Measurements from ENCODE around the gene NXPH2.
"Not testable (repeated sequence)": the region's sequence is repeated elsewhere in the genome, so short reads cannot be mapped to it uniquely, and the experiment has no call there.

NXPH2 gene

DNA sequence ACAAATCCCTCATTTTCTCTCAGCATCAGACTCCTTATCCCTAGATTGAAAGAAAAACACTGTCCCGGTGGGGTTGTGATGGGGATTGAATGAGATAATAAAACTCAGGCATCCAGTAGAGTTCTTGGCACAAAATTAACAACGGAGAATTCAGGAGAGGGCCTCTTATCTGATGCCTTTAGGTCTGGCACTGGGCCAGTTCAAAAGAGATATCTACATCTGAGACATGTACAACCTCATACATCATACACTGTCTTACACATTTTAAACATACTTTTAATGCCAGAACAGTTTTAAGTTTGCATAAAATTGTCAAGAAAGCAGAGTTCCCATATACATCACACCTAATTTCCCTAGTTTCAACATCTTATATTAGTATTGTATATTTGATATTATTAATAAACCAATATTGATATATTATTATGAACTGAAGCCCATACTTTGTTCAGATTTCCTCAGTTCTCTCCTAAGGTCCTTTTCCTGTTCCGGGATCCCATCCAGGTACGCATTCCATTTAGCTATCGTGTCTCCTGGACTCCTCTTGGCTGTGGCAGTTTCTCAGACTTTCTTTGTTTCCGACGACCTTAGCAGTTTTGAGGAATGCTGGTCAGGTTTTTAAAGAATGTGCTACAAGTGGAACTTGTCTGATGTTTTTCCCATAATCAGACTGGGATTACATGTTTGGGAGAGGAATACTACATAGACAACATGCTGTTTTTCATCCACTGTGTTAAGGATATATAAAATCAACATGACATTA lies 27.8 kb downstream of the NXPH2 start:
- no peak for DNase-seq

DNA sequence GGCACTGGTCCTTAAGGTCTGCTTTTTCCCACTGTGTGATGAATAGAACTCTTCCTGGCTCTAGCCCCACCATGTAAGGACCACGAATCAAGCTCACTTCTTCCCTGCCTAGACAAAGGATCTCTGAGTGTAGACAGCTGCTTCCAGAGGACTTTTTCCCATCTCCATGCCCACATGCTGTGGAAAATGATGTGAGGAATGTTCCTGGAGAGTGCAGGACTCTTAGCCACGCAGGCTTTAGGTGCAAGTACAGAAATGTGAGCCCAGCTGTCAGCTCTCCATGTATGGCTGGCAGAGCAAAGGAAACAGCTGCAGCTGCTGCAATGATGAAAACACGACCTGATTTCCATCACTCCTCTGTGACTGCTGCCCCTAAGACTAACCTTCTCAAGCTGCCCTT lies 35.5 kb downstream of the NXPH2 start:
- DNase-seq: no peak

DNA sequence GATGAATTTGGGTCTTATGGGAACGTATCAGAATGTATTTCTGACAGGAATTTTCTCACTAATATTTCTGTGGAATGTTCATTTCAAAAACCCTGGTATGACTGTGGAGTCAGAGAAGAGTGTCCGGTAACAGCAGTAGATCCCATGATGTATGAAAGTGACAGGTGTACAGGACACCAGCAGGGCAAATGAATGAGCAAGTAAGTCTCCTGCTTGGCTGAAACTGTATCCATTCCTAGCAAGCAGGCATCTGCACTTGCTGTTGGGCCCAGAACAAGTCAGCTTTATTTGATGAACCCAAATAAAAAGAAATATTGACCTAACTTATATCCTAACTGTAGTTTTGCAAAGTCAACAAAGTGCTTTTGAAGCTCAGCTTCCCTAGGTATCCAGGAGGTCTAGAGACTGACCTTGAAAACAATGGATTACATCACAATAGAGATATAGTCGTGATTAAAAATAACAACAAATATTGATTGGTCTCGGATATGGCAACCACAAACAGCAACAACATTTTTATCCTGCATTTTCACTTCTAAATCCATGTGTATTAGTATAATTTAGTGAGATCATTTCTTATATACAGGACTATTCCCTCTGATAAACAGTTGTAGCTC lies 37.6 kb downstream of the NXPH2 start:
- no peak for DNase-seq

DNA sequence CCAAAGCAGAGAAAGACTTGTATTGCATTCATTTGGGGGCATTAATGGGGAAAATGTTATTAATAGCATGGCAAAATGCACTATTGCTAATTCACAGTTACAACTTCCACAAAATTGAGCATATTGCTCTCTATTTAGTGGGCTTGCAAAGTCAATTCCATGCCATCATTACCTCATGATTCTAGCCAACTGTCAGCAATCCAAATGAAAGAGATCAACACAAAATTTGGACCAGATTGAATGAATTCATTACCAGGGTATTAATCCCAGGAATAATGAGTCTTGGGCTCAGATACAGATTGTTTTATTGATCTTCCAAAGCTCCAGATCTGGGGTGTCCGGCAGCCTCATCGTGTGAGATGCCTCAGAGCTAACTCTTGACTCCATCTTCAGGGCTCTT lies 38.3 kb downstream of the NXPH2 start:
- DNase-seq: no peak

DNA sequence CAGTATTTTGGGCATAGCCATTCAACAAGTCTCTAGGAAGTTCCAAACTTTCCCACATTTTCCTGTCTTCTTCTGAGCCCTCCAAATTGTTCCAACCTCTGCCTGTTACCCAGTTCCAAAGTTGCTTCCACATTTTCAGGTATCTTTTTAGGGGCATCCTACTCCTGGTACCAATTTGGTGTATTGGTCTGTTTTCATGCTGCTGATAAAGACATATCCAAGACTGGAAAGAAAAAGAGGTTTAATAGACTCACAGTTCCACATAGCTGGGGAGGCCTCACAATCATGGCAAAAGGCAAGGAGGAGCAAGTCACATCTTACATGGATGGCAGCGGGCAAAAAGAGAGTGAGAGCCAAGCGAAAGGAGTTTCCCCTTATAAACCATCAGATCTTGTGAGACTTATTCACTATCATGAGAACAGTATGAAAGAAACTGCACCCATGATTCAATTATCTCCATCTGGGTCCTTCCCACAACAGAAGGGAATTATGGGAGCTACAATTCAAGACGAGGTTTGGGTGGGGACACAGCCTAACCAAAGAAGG lies 43.1 kb downstream of the NXPH2 start:
- DNase-seq: not testable (repeated sequence)

DNA sequence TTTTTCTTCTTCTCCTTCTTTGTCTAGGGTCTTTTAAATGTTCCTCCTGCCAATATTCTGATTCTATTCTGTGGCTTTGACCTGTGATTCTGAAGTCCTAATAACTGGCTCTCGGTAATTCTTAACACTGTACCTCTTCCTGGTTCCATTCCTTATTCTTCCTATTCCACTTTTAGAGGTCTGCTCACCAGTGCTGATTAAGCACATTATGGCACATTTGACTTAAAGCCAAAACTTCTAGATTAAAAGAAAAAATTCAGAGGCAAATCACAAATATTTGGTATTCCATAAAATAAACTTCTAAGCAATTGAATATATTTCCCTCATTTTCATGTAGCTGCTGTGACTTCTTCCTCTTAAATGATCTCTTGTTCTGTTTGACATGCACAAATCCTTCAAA lies 47.5 kb downstream of the NXPH2 start:
- DNase-seq: no peak

DNA sequence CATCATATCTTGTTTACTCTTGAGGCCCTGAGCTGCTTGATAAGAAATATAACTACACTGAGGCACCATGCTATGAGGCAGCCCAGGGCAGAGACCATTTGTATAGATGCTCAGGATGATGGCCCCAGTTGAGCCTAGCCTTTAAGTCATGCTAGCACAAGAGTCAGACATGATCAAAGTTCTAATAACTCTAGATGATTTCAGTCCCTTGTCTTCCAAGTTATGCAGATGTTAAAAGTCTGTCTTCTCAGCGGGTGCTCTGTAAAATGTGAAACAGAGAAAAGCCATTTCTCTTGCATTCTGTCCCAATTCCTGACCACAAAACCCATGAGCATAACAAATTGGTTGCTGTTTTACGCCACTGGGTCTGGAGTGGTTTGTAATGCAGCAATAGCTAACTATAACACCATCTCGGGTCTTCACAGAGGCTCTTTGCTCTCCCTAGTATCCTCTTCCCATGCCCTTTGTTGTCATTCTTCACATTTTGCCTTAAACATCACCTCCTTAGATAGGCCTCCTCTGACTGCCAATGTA lies 49.6 kb downstream of the NXPH2 start:
- no peak for DNase-seq

DNA sequence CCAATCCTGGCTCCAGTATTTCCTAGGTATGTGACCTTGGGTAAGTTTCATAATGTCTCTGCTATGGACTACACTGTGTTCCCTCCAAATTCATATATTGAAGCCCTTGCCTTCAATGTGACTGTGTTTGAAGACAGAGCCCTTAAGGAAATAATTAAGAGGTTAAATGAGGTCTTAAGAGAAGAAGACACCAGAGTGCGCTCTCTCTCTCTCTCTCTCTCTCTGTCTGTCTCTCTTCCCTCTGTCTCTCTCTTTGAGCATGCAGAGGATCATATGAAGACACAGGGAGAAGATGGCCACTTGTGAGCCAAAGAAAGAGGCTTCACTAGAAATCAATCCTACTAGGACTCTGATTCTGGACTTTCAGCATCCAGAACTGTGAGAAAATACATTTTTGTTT lies 52.2 kb downstream of the NXPH2 start:
- DNase-seq: no peak

DNA sequence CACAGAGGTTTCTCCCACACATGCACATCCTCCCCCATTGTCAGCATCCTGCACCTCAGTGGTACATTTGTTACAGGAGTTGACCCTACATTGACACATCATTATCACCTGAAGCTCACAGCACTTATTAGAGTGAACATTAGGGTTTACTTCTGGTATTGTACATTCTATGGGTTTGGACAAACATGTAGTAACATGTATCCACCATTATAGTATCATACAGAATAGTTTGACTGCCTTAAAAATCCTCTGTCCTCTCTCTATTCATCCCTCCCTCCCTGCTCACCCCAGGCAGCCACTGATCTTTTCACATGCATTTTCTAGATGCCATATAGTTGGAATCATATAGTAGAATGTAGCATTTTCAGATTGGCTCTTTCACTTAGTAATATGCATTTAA lies 53.5 kb downstream of the NXPH2 start:
- DNase-seq: no peak

DNA sequence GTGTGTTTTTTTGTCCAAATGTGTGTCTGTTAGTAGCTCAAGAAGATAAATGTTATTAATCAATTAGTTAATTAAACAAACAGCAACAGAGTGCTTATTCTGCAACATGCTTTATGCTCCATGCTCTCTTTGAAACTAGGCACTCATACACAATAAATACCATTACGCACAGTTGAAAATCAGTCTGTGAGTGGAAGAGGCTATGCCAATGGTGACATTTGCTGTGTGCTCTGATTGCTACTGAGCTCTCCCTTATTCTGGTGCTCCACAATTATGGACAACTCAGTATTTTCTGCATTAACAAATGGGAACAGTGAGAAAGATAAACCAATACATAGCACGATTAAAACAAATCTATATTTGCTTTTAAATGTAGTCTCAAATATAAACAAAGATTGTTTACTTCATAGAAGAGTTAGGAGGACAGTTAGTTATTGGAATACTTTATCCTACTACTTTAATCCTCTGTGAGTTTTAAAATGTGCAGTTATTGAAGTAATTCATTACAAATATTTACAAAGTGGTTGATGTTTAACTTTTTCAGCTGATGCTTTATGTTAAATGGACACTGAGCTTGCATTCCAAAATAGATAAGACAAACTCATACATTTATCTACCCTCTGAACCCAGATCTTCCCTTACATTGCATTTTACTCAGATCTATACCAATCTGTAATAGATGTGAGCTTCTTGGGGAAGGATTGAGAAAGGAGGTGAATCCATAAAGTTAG lies 55.3 kb downstream of the NXPH2 start:
- DNase-seq: no peak

DNA sequence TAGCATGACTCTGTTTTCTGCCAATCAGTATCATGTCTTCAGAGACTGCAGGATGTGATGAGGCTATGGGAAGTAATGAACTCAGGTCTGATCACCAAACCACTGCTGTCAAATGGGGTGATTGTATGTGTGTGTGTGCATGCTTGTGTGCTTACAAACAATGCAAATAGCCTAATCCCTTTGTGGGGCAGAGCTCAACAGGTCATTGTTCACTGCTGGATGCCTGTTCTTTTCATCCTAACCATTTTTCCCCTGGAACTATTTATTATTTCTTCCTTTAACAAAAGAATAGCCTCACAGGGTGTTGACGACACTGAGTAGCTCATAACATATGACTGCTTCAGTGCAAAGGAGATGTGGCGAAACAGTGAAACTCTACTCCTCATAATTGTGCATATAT lies 55.9 kb downstream of the NXPH2 start:
- DNase-seq: no peak

DNA sequence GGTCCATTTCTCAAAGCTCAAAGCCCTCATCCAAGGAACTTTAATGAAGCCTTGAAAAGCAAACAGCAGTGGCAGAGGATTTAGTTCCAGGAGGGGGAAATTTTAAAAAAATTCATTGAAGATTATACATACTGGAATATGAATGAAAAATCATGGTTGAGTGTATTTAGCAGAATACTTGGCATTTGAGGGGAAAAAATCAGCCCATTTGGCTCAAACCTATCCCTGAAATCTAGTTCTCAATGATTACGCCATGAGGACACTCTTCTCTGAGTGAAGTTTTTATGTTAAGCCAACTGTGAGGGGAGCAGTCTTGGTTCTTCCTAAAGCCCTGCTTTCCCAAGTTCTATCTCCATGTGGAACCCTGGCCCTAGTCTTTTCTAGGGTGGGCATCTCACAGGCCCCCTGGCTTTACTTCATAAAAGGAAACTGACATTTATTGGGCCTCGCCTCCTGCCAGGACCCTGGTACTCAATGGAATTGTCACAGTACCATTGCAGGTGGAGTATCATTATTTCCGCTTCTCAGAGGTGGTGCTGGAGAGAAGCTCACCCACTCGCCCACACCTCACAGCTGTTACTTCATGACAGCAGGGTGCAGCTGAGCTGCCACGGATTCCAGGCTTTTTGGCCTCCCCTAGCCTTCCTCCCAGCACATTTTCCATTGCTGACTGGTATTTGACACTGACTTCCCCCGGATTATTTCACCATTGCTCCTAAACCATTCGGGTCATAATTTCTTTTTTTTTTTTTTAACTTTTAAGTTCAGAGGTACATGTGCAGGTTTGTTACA lies 56.8 kb downstream of the NXPH2 start:
- DNase-seq: no peak

DNA sequence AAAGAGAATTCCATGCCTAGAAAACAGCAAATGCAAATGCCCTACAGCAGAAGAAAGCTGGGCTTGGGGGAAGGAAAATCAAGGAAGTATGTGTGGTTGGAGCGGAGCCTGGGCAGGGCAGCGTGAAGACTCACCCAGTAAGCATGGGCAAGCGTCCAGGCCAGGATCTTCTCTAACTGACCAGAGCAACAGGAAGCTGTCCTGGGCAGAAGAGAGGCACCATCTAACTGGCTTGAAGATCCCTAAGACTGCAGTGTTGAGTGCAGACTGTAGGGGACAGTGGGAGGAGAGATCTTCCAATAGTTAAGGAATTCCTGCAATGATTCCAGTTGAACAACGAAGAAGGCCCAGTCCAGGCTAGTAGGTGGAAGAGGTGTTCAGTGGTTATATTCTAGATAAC lies 57.9 kb downstream of the NXPH2 start:
- DNase-seq: peak; percentile 25

DNA sequence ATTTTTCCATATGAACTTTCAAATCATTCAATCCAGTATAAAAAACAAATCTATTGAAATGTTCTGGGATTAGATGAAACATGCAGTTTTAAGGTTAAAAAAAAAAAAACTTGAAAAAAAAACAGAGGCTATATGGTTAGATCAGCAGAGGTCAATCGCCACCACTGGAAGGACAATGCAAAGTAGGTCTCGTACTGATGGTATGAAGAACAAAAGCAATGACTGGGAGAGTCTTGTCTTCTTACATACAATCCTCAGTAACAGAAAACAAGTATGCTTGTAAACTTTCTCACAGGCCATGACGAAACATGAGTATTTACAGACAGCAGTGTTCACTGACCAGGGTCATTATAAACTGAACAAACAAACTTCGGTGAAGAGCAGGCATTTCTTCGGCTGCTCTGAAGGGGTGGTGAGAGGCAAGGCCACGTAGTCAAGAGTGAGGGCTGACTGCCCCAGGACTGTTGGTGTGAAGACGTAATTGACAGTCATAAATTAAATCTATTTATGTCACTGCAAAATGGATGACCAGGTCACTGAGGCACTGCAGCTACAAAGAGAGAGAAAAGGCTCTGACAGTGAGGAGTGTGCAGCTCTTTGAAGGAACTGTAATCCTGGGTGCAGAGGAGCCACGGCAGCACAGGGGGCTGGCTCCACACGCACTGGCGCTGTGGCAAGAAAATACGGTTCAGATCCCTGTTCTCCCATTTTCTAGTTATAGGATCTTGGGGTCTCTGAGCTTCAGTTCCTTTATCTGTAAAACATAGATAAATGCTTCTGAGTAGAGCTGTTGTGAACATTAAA lies 60.0 kb downstream of the NXPH2 start:
- DNase-seq: no peak

DNA sequence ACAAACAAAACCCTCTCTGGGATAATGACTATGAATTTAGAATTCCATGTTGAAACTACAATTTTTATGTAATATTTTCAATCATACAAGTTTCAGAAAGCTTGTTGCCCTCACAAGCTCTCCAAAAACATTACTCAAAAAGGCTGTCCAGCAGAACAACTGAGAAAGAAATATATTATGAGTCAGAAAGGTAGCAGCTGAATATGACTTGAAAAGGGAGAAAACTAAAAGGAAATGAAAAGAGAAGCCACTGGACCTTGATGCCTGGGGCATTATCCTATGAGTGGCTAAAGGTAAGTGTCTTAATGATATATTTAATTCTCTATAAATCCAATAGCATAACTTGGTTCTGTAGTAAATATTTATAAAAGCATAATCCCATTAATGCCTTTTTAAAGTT lies 61.8 kb downstream of the NXPH2 start:
- no peak for DNase-seq

DNA sequence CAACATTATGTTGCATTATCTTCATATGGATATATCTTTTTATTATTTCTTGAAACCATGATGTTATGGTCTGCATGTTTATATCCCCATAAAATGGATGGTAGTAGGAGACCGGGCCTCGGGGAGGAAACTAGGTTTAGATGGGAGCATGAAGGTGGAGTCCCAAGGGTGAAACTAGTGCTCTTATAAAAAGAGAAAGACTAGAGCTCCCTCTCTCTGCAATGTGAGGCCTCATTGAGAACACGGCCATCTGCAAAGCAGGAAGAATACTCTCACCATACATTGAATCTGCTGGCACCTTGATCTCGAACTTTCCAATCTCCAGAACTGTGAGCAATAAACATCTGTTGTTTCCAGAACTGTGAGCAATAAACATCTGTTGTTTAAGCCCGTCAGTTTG lies 64.0 kb downstream of the NXPH2 start:
- no peak for DNase-seq

DNA sequence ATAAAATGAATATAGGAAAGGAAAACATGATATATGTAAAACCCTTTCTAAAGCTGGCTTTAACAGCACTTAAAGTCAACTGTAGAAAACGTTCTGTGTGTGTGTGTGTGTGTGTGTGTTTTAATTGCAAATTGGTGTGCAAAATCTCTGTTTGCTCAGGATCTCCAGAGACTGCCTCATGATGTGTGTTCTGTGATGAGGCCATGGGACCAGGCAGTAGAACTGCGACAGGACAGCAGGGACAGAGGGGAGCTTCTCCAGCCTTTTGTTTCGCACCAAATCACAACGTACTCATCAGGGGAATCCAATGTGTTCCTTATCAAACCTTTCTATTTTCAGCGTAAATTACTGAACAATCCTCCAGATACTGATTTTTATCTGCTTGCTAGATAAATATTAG lies 66.7 kb downstream of the NXPH2 start:
- no peak for DNase-seq

DNA sequence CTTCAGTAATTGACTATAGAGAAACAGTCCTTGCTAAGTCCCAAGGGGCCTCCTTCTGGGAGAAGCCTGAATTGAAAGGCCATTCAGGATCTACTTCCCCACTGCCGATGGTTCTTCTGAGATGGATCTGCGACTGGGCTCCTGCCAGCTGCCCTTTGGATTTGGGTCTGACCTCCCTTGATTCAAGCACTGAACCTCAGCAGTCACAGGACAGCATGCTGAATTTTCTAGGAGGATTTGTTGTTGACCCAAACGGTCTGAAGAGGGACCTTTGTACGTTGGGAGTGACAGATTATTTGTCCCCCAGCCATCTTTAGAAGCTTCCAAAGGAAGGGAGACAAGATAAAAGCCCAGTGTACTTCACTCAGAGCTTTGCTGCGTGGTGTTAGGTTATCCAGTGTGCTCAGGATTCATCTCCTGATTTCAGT lies 67.1 kb downstream of the NXPH2 start:
- DNase-seq: no peak

DNA sequence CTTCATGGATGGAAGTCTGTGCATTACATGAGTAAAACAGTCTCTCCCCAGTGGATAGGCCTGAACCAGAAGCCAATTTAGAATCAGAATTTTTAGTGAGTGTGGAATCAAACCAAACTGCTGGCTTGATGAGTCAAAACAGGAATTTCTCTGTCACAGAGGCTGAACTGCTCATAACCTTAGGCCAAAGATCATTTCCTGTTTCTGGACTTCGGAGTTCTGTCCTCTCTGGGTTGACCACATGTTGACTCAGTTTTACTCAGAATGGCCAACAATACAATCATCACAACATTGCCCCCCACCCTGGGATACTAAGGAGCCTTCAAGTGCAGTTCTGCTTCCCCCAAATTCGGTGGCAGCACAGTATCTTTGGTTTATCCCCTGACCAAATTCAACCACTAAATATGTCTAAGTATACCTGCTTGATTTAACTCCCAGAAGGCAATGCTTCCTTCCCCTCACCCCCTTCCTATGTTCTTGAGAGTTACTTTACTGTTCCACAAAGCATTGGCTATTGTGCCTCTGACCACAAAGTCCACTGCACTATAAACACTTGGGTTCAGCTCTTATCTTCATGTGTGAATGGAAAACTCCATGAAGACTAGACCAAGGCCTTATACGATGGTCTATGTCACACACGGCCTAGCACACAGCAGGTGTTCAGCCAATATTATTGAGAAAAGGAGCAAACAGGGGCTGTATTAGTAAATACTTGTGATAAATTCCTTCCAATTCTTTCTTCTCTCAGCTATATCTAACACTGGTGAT lies 67.8 kb downstream of the NXPH2 start:
- peak; percentile 43 for DNase-seq

DNA sequence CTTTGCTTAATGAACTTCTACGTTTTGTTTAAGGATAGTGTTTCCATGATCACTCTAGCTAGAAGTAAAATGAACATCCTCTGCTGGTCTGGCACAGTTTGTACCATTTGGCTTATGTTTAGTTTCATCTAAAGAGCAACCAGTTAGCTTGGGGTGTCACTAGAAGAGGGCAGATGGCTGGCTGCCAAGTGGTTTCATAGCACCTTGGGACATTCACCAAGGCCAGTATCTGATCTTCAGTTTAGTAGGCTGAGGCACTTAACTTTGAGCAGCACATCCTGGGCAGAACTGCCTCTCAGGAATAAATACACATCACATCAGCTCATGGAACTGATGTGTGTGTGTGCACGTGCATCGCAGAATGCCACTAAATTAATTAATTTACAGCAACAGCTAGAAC lies 68.4 kb downstream of the NXPH2 start:
- no peak for DNase-seq

DNA sequence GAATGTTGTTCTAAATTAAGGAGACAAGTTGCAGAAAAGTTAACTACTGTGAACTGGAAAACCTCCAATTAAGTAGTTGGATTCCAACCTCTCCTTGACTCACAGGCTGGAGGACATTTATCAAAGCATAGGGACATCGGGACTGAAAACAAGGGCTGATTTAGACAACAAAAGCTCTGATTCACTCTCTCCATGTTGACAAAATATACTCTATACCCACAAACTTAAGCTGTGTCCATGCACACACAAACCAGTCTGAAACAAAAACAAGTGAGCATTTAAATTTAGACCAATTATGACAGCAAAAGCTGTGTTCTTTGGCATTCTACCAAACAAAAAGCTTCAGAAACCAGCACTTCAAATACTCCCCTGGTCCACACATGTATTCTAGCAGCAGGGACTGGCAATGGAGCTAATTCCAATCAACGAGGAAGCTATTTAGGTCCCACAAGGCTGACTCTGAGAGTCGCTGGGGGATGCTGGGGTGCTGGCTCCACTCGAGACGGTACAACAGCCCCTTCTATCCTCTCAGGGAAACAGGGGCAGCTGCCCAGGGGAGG lies 71.4 kb downstream of the NXPH2 start:
- DNase-seq: no peak

Data from EL (cell line).